NK-92 (cell line): ENCODE data around the gene EIF3K.
"Not testable (repeated sequence)": the region's sequence is repeated elsewhere in the genome, so short reads cannot be mapped to it uniquely, and the experiment has no call there.

Experiments
- DNase-seq: peaks from one replicate; lab custom pipeline; 2025; ENCODE audit not compliant: unreplicated experiment; lab: John Stamatoyannopoulos, UW

Gene EIF3K

GRCh38 chr19:38618590-38619360 lies at the start of gene EIF3K:
Gene EIF3K, plus strand, starts transcription at chr19:38619188. Its CDS starts 81 bp downstream, at chr19:38619269.
- DNase-seq: peak; percentile 80

- no peak for DNase-seq
These were observed 49.5 kb upstream of the EIF3K start for GRCh38 chr19:38569368-38569983.

DNA sequence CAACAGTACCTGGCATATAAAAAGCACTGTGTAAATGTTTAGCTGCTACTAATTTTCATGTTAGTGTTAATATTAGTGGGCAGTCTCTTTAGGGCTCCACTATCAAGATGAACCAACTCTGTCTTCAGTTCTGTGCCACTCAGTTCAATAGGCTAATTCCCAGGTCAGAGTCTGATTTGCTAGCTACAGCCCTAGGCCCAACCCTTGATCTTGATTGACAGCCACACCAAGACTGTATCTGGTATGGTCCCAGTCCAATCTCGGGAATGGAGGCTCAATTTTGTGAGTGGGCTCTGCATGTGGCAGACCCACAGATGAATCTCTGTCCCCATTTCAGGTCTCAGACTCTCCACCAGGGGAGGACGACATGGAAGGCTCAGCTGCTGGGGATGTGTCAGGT lies 47.3 kb upstream of the EIF3K start:
- no peak for DNase-seq

GRCh38 chr19:38577826-38578225 lies 41.2 kb upstream of the EIF3K start:
- DNase-seq: no peak

DNA sequence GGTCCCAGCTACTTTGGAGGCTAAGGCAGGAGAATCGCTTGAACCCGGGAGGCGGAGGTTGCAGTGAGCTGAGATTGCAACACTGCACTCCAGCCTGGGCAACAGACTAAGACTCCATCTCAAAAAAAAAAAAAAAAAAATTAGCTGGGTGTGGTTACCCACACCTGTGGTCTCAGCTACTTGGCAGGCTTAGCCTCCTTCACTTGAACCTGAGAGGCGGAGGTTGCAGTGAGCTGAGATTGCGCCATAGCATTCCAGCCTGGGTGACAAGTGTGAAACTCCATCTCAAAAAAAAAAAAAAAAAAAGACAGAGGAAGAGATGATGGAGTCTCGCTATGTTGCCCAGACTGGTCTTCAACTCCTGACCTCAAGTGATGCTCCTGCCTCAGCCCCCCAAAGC lies 39.7 kb upstream of the EIF3K start:
- DNase-seq: not testable (repeated sequence)

- no peak for DNase-seq
These were observed 38.9 kb upstream of the EIF3K start for GRCh38 chr19:38580080-38580479.

DNA sequence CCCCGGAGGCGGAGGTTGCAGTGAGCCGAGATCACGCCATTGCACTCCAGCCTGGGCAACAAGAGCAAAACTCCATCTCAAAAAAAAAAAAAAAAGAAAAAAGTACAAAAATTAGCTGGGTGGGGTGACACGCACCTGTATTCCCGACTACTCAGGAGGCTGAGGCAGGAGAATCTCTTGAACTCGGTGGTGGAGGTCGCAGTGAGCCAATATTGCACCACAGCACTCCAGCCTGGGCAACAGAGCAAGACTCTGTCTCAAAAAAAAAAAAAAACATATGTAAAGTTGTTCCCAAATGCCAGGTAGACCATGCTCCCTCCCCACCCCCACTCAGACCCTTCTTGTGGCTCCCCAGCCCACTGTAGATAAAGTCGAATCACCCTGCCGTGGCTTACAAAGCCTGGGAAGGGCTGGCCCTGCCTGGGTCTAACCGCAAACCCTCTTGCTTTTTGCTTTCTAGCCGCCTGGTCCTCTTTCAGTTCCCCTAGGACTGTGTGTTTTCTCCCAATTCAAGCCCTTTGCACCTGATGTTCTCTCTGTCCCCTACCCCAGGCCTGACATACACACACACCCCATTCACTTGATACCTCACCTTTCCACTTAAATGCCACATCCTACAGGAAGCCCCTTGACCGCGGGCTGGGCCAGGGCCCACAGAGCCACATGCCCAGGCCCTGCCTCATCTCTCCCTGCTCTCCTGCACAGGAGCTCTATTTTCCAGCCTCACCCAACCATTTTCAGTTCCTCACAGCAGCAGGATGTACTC lies 35.6 kb upstream of the EIF3K start:
- DNase-seq: no peak

- DNase-seq: no peak
These were observed 35.0 kb upstream of the EIF3K start for GRCh38 chr19:38583985-38584305.

- no peak for DNase-seq
These were observed 31.4 kb upstream of the EIF3K start for GRCh38 chr19:38587562-38587961.

DNA sequence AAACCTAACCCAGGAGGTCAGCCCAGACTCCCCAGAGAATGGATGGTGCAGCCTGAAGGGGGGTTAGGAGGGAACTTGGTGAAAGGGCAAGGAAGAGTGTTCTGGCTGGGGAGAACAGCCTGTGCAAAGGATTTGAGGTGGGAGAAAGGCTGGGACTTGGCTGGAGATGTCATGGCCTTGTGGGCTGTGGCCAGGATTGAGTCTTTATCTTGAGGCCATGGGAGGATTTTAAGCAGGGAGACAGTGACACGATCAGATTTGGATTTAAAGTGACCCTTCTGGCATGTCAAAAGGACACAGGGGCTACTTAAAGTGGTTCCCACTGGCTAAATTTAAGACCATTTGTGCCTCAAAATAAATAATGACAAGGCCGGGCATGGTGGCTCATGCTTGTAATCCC lies 30.9 kb upstream of the EIF3K start:
- DNase-seq: no peak

DNA sequence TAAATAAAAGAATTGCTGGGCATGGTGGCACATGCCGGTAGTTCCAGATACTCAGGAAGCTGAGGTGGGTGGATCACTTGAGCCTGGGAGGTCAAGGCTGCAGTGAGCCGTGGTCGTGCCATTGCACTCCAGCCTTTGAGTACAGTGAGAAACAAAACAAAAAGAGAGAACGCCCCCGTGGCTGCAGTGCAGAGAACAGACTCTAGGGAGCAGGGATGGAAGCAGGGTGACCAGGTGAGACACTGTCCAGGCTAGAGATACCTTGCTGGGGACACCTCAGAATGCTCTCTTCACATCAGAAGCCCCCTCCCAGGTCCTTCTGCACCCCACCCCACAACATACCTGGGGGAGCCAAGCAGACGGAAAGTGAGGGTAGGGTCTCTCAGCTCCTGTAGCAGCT lies 26.0 kb upstream of the EIF3K start:
- DNase-seq: no peak

GRCh38 chr19:38596057-38596981 lies 22.7 kb upstream of the EIF3K start:
- DNase-seq: no peak

DNA sequence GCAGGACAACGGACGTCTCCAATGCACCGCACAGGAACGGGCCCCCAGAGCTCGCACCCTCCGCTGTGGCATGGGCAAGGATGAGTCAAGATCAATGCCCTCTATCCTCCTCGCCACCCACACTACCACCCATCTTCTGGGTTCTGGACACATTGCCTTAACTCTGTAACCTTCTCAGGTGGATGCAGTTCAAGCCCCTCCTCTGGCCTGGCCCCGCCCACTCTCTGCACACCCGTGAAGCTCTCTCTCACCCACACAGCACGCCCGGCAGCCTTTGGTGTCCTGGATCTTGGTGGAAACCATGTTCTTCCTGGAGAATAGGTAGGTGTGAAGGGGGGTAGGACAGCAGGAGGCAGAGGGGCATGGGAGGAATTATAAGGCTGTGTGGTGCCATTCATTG lies 21.9 kb upstream of the EIF3K start:
- no peak for DNase-seq

- DNase-seq: no peak
These were observed 19.3 kb upstream of the EIF3K start for GRCh38 chr19:38599722-38600121.

DNA sequence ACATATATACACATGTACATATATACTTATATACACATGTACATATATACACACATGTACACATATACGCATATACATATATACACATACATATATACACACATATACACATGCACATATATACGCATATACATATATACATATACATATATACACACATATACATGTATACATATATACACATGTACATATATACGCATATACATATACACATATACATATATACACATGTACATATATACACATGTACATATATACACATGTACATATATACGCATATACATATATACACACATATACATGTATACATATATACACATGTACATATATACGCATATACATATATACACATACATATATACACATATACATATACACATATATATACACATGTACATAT lies 16.1 kb upstream of the EIF3K start:
- DNase-seq: not testable (repeated sequence)

DNA sequence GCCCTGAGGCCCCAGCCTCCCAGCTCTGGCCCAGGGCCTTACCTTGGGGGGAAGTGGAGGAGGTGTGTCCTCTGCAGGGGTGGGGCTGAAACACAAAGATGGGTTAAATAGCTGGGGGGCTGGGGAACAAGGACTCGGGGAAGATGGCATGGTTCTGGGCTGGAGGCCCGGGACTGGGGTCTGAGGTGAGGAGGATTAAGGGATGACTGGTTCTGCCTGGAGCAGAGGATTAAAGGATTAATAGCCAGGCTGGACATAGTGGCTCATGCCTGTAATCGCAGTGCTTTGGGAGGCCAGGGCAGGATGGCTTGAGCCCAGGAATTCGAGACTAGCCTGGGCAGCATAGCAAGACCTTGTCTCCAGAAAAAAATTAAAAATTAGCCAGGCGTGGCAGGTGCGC lies 12.9 kb upstream of the EIF3K start:
- DNase-seq: no peak

DNA sequence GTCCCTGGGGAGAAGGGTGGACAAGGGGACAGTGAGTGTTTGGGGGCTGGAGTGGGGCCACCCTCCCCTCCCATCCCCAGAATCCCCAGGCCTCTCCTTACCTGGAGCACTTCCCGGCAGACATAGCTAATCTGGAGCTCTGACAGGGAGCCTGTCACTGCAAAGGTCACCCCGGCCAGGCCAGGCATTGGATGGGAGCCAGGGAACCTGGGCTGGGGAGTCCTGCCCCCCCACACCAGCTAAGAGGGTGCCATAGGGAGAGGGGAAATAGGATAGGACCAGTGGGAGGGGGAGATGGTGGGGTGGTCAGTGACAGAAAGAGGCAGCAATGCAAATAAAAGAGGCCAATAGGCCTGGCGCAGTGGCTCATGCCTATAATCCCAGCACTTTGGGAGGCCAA lies 4.7 kb upstream of the EIF3K start:
- DNase-seq: no peak

- DNase-seq: no peak
These were observed 3.9 kb upstream of the EIF3K start for GRCh38 chr19:38615007-38615581.

DNA sequence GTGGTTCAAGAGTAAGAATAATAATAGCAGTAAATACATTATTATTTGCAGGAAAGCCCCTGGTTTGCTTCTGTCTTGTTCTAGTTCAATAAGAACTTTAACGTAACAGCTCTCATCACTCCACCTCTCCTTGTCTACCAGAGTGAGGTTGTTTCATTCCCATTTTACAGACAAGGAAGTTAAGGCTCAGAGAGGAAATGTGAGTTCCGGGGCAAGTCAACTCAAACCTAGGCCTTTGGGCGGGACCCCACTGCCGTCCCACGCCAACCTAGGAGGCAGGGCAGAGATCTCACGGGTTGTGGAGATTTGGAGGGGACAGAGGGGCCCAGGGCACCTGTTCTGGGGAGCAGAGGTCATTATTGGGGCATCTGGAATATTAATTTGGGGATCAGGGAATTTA lies 2.7 kb upstream of the EIF3K start:
- DNase-seq: no peak

GRCh38 chr19:38617283-38617763 lies 1.7 kb upstream of the EIF3K start:
- no peak for DNase-seq
